Suppressor macrophage treated with lipopolysaccharide for 1 hour (primary cell): Measurements from ENCODE around the gene NACC2.

Source experiments
- DNase-seq, 3 donors: peaks; one replicate each; pipeline ENCODE4 v3.0.0-alpha.2; 2020 to 2022

Gene NACC2

GRCh38 chr9:136020206-136020605 is 74.9 kb downstream of the NACC2 start:
- no peak for DNase-seq

- DNase-seq = no peak
Measured at GRCh38 chr9:136019681-136020060, 75.4 kb downstream of the NACC2 start.

- DNase-seq = no peak
Measured at GRCh38 chr9:136019041-136019680, 75.9 kb downstream of the NACC2 start.

GRCh38 chr9:136018257-136019031 is 76.6 kb downstream of the NACC2 start:
- DNase-seq = no peak

- DNase-seq = no peak
Measured at GRCh38 chr9:136017289-136018190, 77.5 kb downstream of the NACC2 start.

- no peak for DNase-seq
Measured at GRCh38 chr9:136016572-136017288, 78.4 kb downstream of the NACC2 start.

- no peak for DNase-seq
Measured at GRCh38 chr9:136015656-136016571, 79.2 kb downstream of the NACC2 start.

- DNase-seq = no peak
Measured at GRCh38 chr9:136014924-136015633, 80.0 kb downstream of the NACC2 start.

GRCh38 chr9:136014147-136014923 is 80.8 kb downstream of the NACC2 start:
- no peak for DNase-seq

GRCh38 chr9:136013524-136014034 is 81.5 kb downstream of the NACC2 start:
- DNase-seq = no peak

- no peak for DNase-seq
Measured at GRCh38 chr9:136013116-136013515, 82.0 kb downstream of the NACC2 start.

- no peak for DNase-seq
Measured at GRCh38 chr9:136012651-136013050, 82.4 kb downstream of the NACC2 start.

- no peak for DNase-seq
Measured at GRCh38 chr9:136011703-136012496, 83.2 kb downstream of the NACC2 start.

GRCh38 chr9:136011376-136011702 is 83.8 kb downstream of the NACC2 start:
- no peak for DNase-seq

GRCh38 chr9:136010615-136011361 is 84.3 kb downstream of the NACC2 start:
- no peak for DNase-seq

- no peak for DNase-seq
Measured at GRCh38 chr9:136010176-136010575, 84.9 kb downstream of the NACC2 start.

- no peak for DNase-seq
Measured at GRCh38 chr9:136009516-136009915, 85.6 kb downstream of the NACC2 start.

GRCh38 chr9:136008693-136008997 is 86.4 kb downstream of the NACC2 start:
- DNase-seq = no peak
